Liver (tissue), 9 donors: ENCODE data around the gene BORCS5. TPM values are rescaled to one million over a fixed set of nuclear protein-coding genes. Genes with fewer than 3 reads are reported as not detected.
A peak's percentile ranks its signal among the peaks of the same experiment; 100 is the strongest.

ENCODE experiments used
- DNase-seq: peaks from one replicate; pipeline ENCODE4 v3.0.0-alpha.2; 2017; ENCODE audit warnings: low spot score
- H3K27ac ChIP-seq, 2 donors: one replicate each; pipeline ENCODE4 v1.7.0; 2013; ENCODE audit warnings: inconsistent platforms in 2 of 2, low read length in 2 of 2, control low read depth in 1 of 2, low read depth in 1 of 2, mild to moderate bottlenecking in 1 of 2
- H3K27me3 ChIP-seq, 4 donors: one replicate each; pipeline versions ENCODE4 v1.6.1 to v1.7.0; 2013; ENCODE audit warnings: low read length in 3 of 4, inconsistent platforms in 1 of 4, mild to moderate bottlenecking in 1 of 4, moderate library complexity in 1 of 4; ENCODE audit not compliant: control insufficient read depth in 4 of 4, insufficient read depth in 4 of 4
- H3K36me3 ChIP-seq, 4 donors: one replicate each; pipeline versions ENCODE4 v1.6.1 to v1.7.0; 2013; ENCODE audit warnings: low read length in 3 of 4, mild to moderate bottlenecking in 3 of 4, low read depth in 1 of 4, moderate library complexity in 1 of 4; ENCODE audit not compliant: control insufficient read depth in 4 of 4, insufficient read depth in 3 of 4
- H3K4me1 ChIP-seq, 4 donors: one replicate each; pipeline versions ENCODE4 v1.6.1 to v1.7.0; 2013; ENCODE audit warnings: low read length in 3 of 4, mild to moderate bottlenecking in 3 of 4, moderate library complexity in 1 of 4; ENCODE audit not compliant: control insufficient read depth in 4 of 4, insufficient read depth in 4 of 4
- H3K4me3 ChIP-seq, 3 donors: one replicate each; pipeline versions ENCODE4 v1.6.1 to v1.7.0; 2013; ENCODE audit warnings: low read length in 3 of 3, control low read depth in 1 of 3, low read depth in 1 of 3, mild to moderate bottlenecking in 1 of 3
- H3K9ac ChIP-seq, 2 donors: one replicate each; pipeline ENCODE4 v1.7.0; 2013; ENCODE audit warnings: low read length in 2 of 2, mild to moderate bottlenecking in 2 of 2, moderate library complexity in 2 of 2, control low read depth in 1 of 2, low read depth in 1 of 2
- H3K9me3 ChIP-seq, 4 donors: one replicate each; pipeline versions ENCODE4 v1.6.1 to v1.7.0; 2013; ENCODE audit warnings: low read length in 3 of 4; ENCODE audit not compliant: control insufficient read depth in 4 of 4
- CTCF ChIP-seq: fragments of 150-350 bp; IDR thresholded peaks from 2 replicates; pipeline ENCODE4 v1.5.1; 2017; ENCODE audit warnings: improper control_type of control experiment, low read depth, low read length; ENCODE audit not compliant: missing input control
- EGR1 ChIP-seq, 2 donors: IDR thresholded peaks; 2 replicates each; pipeline ENCODE4 v1.6.1; 2016 to 2018; ENCODE audit warnings: antibody characterized with exemption in 2 of 2, low read depth in 2 of 2
- FOXA1 ChIP-seq: IDR thresholded peaks from 2 replicates; pipeline ENCODE4 v1.6.1; 2016; ENCODE audit warnings: antibody characterized with exemption
- FOXA2 ChIP-seq: IDR thresholded peaks from 2 replicates; pipeline ENCODE4 v1.6.1; 2016; ENCODE audit warnings: antibody characterized with exemption
- GABPA ChIP-seq, 2 donors: IDR thresholded peaks in 1 of 2; conservative IDR thresholded peaks in 1 of 2; 2 replicates each; pipeline ENCODE4 v1.6.1; 2016; ENCODE audit warnings: antibody characterized with exemption in 2 of 2, mild to moderate bottlenecking in 1 of 2, moderate library complexity in 1 of 2
- HNF4A ChIP-seq, 2 donors: conservative IDR thresholded peaks; 2 replicates each; pipeline ENCODE4 v1.6.1; 2016; ENCODE audit warnings: antibody characterized with exemption in 2 of 2, mild to moderate bottlenecking in 2 of 2
- HNF4G ChIP-seq: IDR thresholded peaks from 2 replicates; pipeline ENCODE4 v1.6.1; 2016; ENCODE audit warnings: antibody characterized with exemption
- MAX ChIP-seq: IDR thresholded peaks from 2 replicates; pipeline ENCODE4 v1.6.1; 2016; ENCODE audit warnings: antibody characterized with exemption
- RAD21 ChIP-seq, 2 donors: IDR thresholded peaks; 2 replicates each; pipeline ENCODE4 v1.6.1; 2016; ENCODE audit warnings: antibody characterized with exemption in 2 of 2, mild to moderate bottlenecking in 2 of 2
- RXRA ChIP-seq, 2 donors: IDR thresholded peaks; 2 replicates each; pipeline ENCODE4 v1.6.1; 2017 to 2018; ENCODE audit warnings: antibody characterized with exemption in 2 of 2, mild to moderate bottlenecking in 1 of 2
- SP1 ChIP-seq: IDR thresholded peaks from 2 replicates; pipeline ENCODE4 v1.6.1; 2018; ENCODE audit warnings: antibody characterized with exemption, mild to moderate bottlenecking
- YY1 ChIP-seq: IDR thresholded peaks from 2 replicates; pipeline ENCODE4 v1.6.1; 2016; ENCODE audit warnings: antibody characterized with exemption, mild to moderate bottlenecking
- WGBS: extraction: QIAGEN DNeasy Blood & Tissue Kit; methylation state at CpG from one replicate; pipeline ENCODE4 v1.1.7; 2013; 5-methylcytosine and 5-hydroxymethylcytosine counted together
- polyA plus RNA-seq, 2 donors: library from polyadenylated mRNA; stranded (reverse) in 1 of 2; unstranded in 1 of 2; fragments of 200-250 nt in 1 of 2; fragments of >200 nt in 1 of 2; fragmentation: Nextera tagmentation in 1 of 2; extraction: Ambion mirVana in 1 of 2; gene quantifications; one replicate each; pipeline versions ENCODE4 v1.2.1 to v1.2.3, GENCODE V29; 2013 to 2015
- total RNA-seq, 2 donors: library from RNA; depleted of rRNA; stranded (reverse); fragments of >200 nt; gene quantifications; one replicate each; pipeline ENCODE4 v1.2.3, GENCODE V29; 2014
- donor health status: healthy.
- donor health status: healthy.
- donor health status: healthy.
- donor health status: healthy.
- donor health status: healthy.

BORCS5 gene
- total and polyA plus RNA-seq, 4 donors = 4.5 to 11.4 (median 8.1) TPM

- H3K36me3 ChIP-seq = peaks cover 0 to 6% (median 0%) of the 10 kb centered on the region in 4 donors
- H3K27ac ChIP-seq = no peak overlapping the region
- TF ChIP-seq FOXA2 (no peak), YY1 (no peak), FOXA1 (no peak), HNF4G (no peak), GABPA (IDR thresholded peaks at IDR 0.05 in 1 of 2, conservative IDR thresholded peaks at IDR 0.05 in 1 of 2) (no peak), HNF4A (conservative IDR thresholded peaks at IDR 0.05) (no peak)
- H3K9ac ChIP-seq = no peak overlapping the region
- H3K27me3 ChIP-seq = no peaks in the 10 kb centered on the region
- 95% methylated on average over 4 of the region's 4 CpGs for WGBS
- peaks cover 0 to 1% (median 0%) of the 10 kb centered on the region in 4 donors for H3K4me1 ChIP-seq
- H3K9me3 ChIP-seq = no peaks in the 10 kb centered on the region
- DNase-seq = no peak
- H3K4me3 ChIP-seq = no peak overlapping the region
Measured at GRCh38 chr12:12367482-12367998, 10.7 kb downstream of the BORCS5 start.

GRCh38 chr12:12372946-12373722 is 16.3 kb downstream of the BORCS5 start:
- Histone ChIP-seq H3K36me3 (no peaks in the 10 kb centered on the region), H3K4me1 (peaks cover 0 to 9% (median 3%) of the 10 kb centered on the region in 4 donors), H3K9me3 (no peaks in the 10 kb centered on the region), H3K9ac (no peak overlapping the region), H3K4me3 (no peak overlapping the region), H3K27ac (no peak overlapping the region), H3K27me3 (no peaks in the 10 kb centered on the region)
- TF ChIP-seq HNF4A (conservative IDR thresholded peaks at IDR 0.05) (peak; percentile 37 to 46), CTCF (no peak)
- DNase-seq = no peak
- 81% methylated on average over 4 of the region's 4 CpGs for WGBS

GRCh38 chr12:12376646-12377448 is 20.0 kb downstream of the BORCS5 start:
- H3K4me1 ChIP-seq = peaks cover 4 to 22% (median 6%) of the 10 kb centered on the region in 4 donors
- H3K9me3 ChIP-seq = no peaks in the 10 kb centered on the region
- H3K27me3 ChIP-seq = no peaks in the 10 kb centered on the region
- 78% methylated on average over 12 of the region's 12 CpGs for WGBS
- DNase-seq = no peak
- peak overlapping the region in 1 of 2 donors; percentile 4 for H3K9ac ChIP-seq
- H3K36me3 ChIP-seq = no peaks in the 10 kb centered on the region
- H3K27ac ChIP-seq = peak overlapping the region in 1 of 2 donors; percentile 33
- no peak overlapping the region for H3K4me3 ChIP-seq
- no peak for TF ChIP-seq EGR1 (IDR thresholded peaks at IDR 0.05; ENCODE audit: low read depth in 2 of 2)
- peak; percentile 53 for TF ChIP-seq YY1
- no peak for TF ChIP-seq FOXA2
- TF ChIP-seq SP1 = no peak
- TF ChIP-seq CTCF = peak; percentile 82
- peak; percentile 9 to 41 for TF ChIP-seq RXRA (IDR thresholded peaks at IDR 0.05)
- TF ChIP-seq MAX = no peak
- TF ChIP-seq RAD21 (IDR thresholded peaks at IDR 0.05) = peak; percentile 99
- peak; percentile 10 to 20 for TF ChIP-seq HNF4A (conservative IDR thresholded peaks at IDR 0.05)
- no peak for TF ChIP-seq HNF4G
